HepG2 (cell line): Measurements from ENCODE around the gene ZNF214. TPM values are rescaled to one million over a fixed set of nuclear protein-coding genes. Genes with fewer than 3 reads are reported as not detected.

Experiments
- ATAC-seq: fragments of 200-7000 bp; cut with Tn5 transposase; 3 replicates; pipeline ENCODE4 v1.9.1; 2020; ENCODE audit warnings: mild to moderate bottlenecking, moderate library complexity
- BruUV-seq: library from RNA; stranded (reverse); fragments of 400-500 nt; replicated peaks from 2 replicates; lab custom pipeline; 2021; lab: Mats Ljungman, UMichigan
- CTCF ChIA-PET: fragments of 300-600 bp; formaldehyde crosslinking; extraction: SDS; loops from one replicate; lab custom pipeline; 2021; ENCODE audit warnings: low total read pairs, inconsistent platforms, low intra/inter-chr PET ratio; lab: Yijun Ruan, JAX
- POLR2A ChIA-PET: fragments of 350-600 bp; sonication (Branson Sonifier 250); formaldehyde crosslinking; loops from one replicate; lab custom pipeline; 2020; ENCODE audit warnings: antibody characterized with exemption, inconsistent platforms; lab: Yijun Ruan, JAX
- DNase-seq: peaks from one replicate; pipeline ENCODE4 v3.0.0-alpha.2; 2015; ENCODE audit warnings: low spot score
- FAIRE-seq: peaks from 3 replicates; lab custom pipeline; 2011; peaks lifted over from hg19 to GRCh38; lab: Jason Lieb, UNC
- H2AFZ ChIP-seq: one replicate; pipeline ENCODE4 v1.6.1; 2011; ENCODE audit warnings: low read length, inconsistent platforms
- H3K27ac ChIP-seq: fragments of 300-600 bp; 3 replicates; pipeline ENCODE4 v1.8.0; 2011; ENCODE audit warnings: mixed run types, mild to moderate bottlenecking, mixed read lengths, low read length, inconsistent platforms; ENCODE audit not compliant: insufficient read depth; ENCODE audit errors: extremely low read length
- H3K27me3 ChIP-seq, 2 experiments: fragments of 200-600 bp in 1 of 2; 2 replicates in 1 of 2; 3 replicates in 1 of 2; pipeline versions ENCODE4 v1.6.0 to v1.8.0; 2011; ENCODE audit warnings: low read length in 2 of 2, mild to moderate bottlenecking in 2 of 2, moderate library complexity in 2 of 2, inconsistent platforms in 1 of 2; ENCODE audit not compliant: insufficient read depth in 2 of 2, control insufficient read depth in 1 of 2
- H3K36me3 ChIP-seq, 2 experiments: fragments of 200-600 bp in 1 of 2; replicated peaks in 1 of 2; 2 replicates in 1 of 2; 3 replicates in 1 of 2; pipeline versions ENCODE4 v1.5.1 to v1.8.0; 2011; ENCODE audit warnings: low read length in 2 of 2, inconsistent platforms in 1 of 2; ENCODE audit not compliant: insufficient read depth in 2 of 2, control insufficient read depth in 1 of 2
- H3K4me1 ChIP-seq: 2 replicates; pipeline ENCODE4 v1.5.1; 2012; ENCODE audit warnings: low read length, inconsistent platforms; ENCODE audit not compliant: insufficient read depth
- H3K4me2 ChIP-seq: 2 replicates; pipeline ENCODE4 v1.6.0; 2011; ENCODE audit warnings: low read depth, low read length, inconsistent platforms
- H3K4me3 ChIP-seq, 3 experiments: fragments of 200-600 bp in 1 of 3; sonication (generic), shearing (Covaris generic) in 1 of 3; replicated peaks in 1 of 3; 2 replicates each; pipeline ENCODE4 v1.5.1; 2011 to 2016; ENCODE audit warnings: low read length in 3 of 3, inconsistent platforms in 2 of 3, low read depth in 2 of 3, mild to moderate bottlenecking in 2 of 3, control low read depth in 1 of 3, mixed read lengths in 1 of 3; ENCODE audit not compliant: insufficient read depth in 1 of 3
- H3K79me2 ChIP-seq: one replicate; pipeline ENCODE4 v1.6.1; 2011; ENCODE audit warnings: low read length, inconsistent platforms; ENCODE audit not compliant: insufficient read depth
- H3K9ac ChIP-seq: 2 replicates; pipeline ENCODE4 v1.6.0; 2011; ENCODE audit warnings: mild to moderate bottlenecking, low read depth, low read length, inconsistent platforms; ENCODE audit not compliant: insufficient read depth
- H3K9me3 ChIP-seq: 2 replicates; pipeline ENCODE4 v1.5.1; 2012; ENCODE audit warnings: mild to moderate bottlenecking, low read length
- H4K20me1 ChIP-seq: 2 replicates; pipeline ENCODE4 v1.6.0; 2011; ENCODE audit warnings: inconsistent platforms, mild to moderate bottlenecking, low read length, moderate library complexity; ENCODE audit not compliant: insufficient read depth
- ATAD3A ChIP-seq: sonication (generic); formaldehyde crosslinking; IDR thresholded peaks from 2 replicates; pipeline ENCODE4 v1.4.0; 2020; ENCODE audit warnings: missing genetic modification reagents
- CCDC6 ChIP-seq: sonication (generic); formaldehyde crosslinking; IDR thresholded peaks from 2 replicates; pipeline ENCODE4 v1.8.1; 2022; ENCODE audit warnings: mild to moderate bottlenecking, missing genetic modification reagents, moderate library complexity
- HOXA3 ChIP-seq: sonication (generic); formaldehyde crosslinking; IDR thresholded peaks from 2 replicates; pipeline ENCODE4 v1.5.0; 2020; ENCODE audit warnings: missing genetic modification reagents
- KAT2B ChIP-seq: fragments of 150-350 bp; IDR thresholded peaks from 2 replicates; pipeline ENCODE4 v1.6.1; 2014; ENCODE audit warnings: low read depth, low read length, borderline replicate concordance
- KDM1A ChIP-seq: IDR thresholded peaks from 2 replicates; pipeline ENCODE4 v1.6.1; 2016; ENCODE audit warnings: missing compliant biosample characterization
- KMT2B ChIP-seq: IDR thresholded peaks from 2 replicates; pipeline ENCODE4 v1.6.1; 2016; ENCODE audit warnings: missing genetic modification reagents, missing compliant biosample characterization
- TAF1 ChIP-seq: sonication (generic); formaldehyde crosslinking; IDR thresholded peaks from 2 replicates; pipeline ENCODE4 v1.4.0; 2020; ENCODE audit warnings: missing genetic modification reagents
- ZBTB7B ChIP-seq: sonication (generic); formaldehyde crosslinking; IDR thresholded peaks from 2 replicates; pipeline ENCODE4 v1.4.0; 2020; ENCODE audit warnings: missing genetic modification reagents
- ZKSCAN1 ChIP-seq: fragments of 150-350 bp; IDR thresholded peaks from 2 replicates; pipeline ENCODE4 v1.6.1; 2014; ENCODE audit warnings: low read length
- whole genome bisulfite sequencing: methylation state at CpG from one replicate; pipeline ENCODE4 v1.1.6; 2017; ENCODE audit warnings: low lambda C conversion rate; 5-methylcytosine and 5-hydroxymethylcytosine counted together
- in situ Hi-C: cut with HindIII; loops from 2 replicates; pipeline ENCODE4 v1.10.0; 2017; ENCODE audit warnings: low pct_unique_long_range_greater_than_20kb; ENCODE audit not compliant: extremely low pct_ligation_motif_present
- intact Hi-C: fragments of 100-400 bp; cut with micrococcal nuclease; formaldehyde crosslinking; loops from one replicate; pipeline ENCODE4 v1.10.0; 2022; ENCODE audit not compliant: unreplicated experiment
- polyA plus RNA-seq, 8 experiments: library from polyadenylated mRNA; depleted of rRNA in 3 of 8; stranded (reverse) in 7 of 8; unstranded in 1 of 8; fragments of >200 nt; fragmentation: Illumina TruSeq in 4 of 8; extraction: Trizol in 4 of 8; gene quantifications; 2 replicates each; pipeline versions ENCODE4 v1.2.1 to v1.2.3, GENCODE V29; 2011 to 2016; ENCODE audit warnings: low read depth in 4 of 8, missing spikeins in 1 of 8, mixed read lengths in 1 of 8; ENCODE audit not compliant: insufficient read depth in 1 of 8
- total RNA-seq, 5 experiments: library from RNA; depleted of rRNA; stranded (reverse); fragments of >200 nt; fragmentation: Illumina TruSeq; extraction: Trizol; gene quantifications; 2 replicates each; pipeline ENCODE4 v1.2.3, GENCODE V29; 2016; ENCODE audit warnings: low read depth in 1 of 5
- TF ChIP-seq, protein P1 (sequence below): sonication (generic); formaldehyde crosslinking; IDR thresholded peaks from 2 replicates; pipeline ENCODE4 v1.8.1; 2022; ENCODE audit warnings: low read depth, mild to moderate bottlenecking, missing genetic modification reagents
- TF ChIP-seq, protein P2 (sequence below): sonication (generic); formaldehyde crosslinking; IDR thresholded peaks from 2 replicates; pipeline ENCODE4 v1.5.0; 2020; ENCODE audit warnings: mild to moderate bottlenecking, missing genetic modification reagents, borderline replicate concordance
- TF ChIP-seq, protein P3 (sequence below): conservative IDR thresholded peaks from 2 replicates; pipeline ENCODE4 v1.6.1; 2018; ENCODE audit warnings: missing genetic modification reagents

The ZNF214 gene
- total and polyA plus RNA-seq, 2 of the 13 experiments (the other 11 are each of a cell fraction or from before 2014, with no cell fraction given), result 0.28 to 1.9 TPM

DNA sequence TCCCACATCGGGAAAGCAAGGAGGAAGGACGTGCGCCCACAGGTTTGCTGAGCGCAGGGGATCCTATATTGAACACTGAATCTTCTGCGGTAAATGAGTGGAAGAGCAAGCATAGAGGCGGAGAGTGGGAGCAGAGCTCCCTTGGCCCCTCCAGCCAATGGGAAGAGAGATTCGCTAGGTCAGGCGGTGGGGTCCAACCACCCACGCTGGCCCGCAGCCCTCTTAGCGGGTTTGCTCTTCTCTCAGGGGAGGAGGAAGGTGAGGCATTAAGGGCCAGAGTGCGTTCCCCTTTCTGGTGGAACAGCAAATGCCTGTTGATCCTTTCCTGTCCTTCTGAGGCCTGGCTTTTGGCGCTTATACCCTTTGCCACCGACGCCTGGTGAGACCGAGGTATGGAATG lies 10.7 kb upstream of the ZNF214 start:
- Histone ChIP-seq H3K27me3 (peaks cover 0 to 8% of the 10 kb centered on the region in 2 experiments; a peak in 2 of 5 replicates), H3K9ac (no peak overlapping the region), H3K27ac (no peak overlapping the region), H4K20me1 (no peaks in the 10 kb centered on the region), H3K4me3 (no peak overlapping the region), H3K79me2 (no peaks in the 10 kb centered on the region), H3K9me3 (no peaks in the 10 kb centered on the region), H2AFZ (no peak overlapping the region), H3K36me3 (no peaks in the 10 kb centered on the region), H3K4me1 (no peaks in the 10 kb centered on the region), H3K4me2 (no peak overlapping the region)
- intact Hi-C loops, result no loop called here
- ChIA-PET CTCF (no interaction called here), POLR2A (no interaction called here)
- 62% methylated on average over 16 of the region's 16 CpGs for WGBS
- no TSS peak for BruUV-seq
- FAIRE-seq (no peak), DNase-seq (no peak), ATAC-seq (no peak)
- in situ Hi-C loops, result no loop called here
- TF ChIP-seq ZKSCAN1 (no peak), ATAD3A (CRISPR knock-in tag) (no peak), KAT2B (no peak), ZBTB7B (CRISPR knock-in tag) (no peak), HOXA3 (no peak), KDM1A (no peak), CCDC6 (CRISPR knock-in tag) (no peak), TAF1 (no peak), KMT2B (CRISPR knock-in tag) (no peak)
- TF ChIP-seq, protein P1, sequence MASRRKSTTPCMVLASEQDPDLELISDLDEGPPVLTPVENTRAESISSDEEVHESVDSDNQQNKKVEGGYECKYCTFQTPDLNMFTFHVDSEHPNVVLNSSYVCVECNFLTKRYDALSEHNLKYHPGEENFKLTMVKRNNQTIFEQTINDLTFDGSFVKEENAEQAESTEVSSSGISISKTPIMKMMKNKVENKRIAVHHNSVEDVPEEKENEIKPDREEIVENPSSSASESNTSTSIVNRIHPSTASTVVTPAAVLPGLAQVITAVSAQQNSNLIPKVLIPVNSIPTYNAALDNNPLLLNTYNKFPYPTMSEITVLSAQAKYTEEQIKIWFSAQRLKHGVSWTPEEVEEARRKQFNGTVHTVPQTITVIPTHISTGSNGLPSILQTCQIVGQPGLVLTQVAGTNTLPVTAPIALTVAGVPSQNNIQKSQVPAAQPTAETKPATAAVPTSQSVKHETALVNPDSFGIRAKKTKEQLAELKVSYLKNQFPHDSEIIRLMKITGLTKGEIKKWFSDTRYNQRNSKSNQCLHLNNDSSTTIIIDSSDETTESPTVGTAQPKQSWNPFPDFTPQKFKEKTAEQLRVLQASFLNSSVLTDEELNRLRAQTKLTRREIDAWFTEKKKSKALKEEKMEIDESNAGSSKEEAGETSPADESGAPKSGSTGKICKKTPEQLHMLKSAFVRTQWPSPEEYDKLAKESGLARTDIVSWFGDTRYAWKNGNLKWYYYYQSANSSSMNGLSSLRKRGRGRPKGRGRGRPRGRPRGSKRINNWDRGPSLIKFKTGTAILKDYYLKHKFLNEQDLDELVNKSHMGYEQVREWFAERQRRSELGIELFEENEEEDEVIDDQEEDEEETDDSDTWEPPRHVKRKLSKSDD (CRISPR knock-in tag), result no peak
- TF ChIP-seq, protein P2, sequence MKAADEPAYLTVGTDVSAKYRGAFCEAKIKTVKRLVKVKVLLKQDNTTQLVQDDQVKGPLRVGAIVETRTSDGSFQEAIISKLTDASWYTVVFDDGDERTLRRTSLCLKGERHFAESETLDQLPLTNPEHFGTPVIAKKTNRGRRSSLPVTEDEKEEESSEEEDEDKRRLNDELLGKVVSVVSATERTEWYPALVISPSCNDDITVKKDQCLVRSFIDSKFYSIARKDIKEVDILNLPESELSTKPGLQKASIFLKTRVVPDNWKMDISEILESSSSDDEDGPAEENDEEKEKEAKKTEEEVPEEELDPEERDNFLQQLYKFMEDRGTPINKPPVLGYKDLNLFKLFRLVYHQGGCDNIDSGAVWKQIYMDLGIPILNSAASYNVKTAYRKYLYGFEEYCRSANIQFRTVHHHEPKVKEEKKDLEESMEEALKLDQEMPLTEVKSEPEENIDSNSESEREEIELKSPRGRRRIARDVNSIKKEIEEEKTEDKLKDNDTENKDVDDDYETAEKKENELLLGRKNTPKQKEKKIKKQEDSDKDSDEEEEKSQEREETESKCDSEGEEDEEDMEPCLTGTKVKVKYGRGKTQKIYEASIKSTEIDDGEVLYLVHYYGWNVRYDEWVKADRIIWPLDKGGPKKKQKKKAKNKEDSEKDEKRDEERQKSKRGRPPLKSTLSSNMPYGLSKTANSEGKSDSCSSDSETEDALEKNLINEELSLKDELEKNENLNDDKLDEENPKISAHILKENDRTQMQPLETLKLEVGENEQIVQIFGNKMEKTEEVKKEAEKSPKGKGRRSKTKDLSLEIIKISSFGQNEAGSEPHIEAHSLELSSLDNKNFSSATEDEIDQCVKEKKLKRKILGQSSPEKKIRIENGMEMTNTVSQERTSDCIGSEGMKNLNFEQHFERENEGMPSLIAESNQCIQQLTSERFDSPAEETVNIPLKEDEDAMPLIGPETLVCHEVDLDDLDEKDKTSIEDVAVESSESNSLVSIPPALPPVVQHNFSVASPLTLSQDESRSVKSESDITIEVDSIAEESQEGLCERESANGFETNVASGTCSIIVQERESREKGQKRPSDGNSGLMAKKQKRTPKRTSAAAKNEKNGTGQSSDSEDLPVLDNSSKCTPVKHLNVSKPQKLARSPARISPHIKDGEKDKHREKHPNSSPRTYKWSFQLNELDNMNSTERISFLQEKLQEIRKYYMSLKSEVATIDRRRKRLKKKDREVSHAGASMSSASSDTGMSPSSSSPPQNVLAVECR (CRISPR knock-in tag), result no peak
- TF ChIP-seq, protein P3, sequence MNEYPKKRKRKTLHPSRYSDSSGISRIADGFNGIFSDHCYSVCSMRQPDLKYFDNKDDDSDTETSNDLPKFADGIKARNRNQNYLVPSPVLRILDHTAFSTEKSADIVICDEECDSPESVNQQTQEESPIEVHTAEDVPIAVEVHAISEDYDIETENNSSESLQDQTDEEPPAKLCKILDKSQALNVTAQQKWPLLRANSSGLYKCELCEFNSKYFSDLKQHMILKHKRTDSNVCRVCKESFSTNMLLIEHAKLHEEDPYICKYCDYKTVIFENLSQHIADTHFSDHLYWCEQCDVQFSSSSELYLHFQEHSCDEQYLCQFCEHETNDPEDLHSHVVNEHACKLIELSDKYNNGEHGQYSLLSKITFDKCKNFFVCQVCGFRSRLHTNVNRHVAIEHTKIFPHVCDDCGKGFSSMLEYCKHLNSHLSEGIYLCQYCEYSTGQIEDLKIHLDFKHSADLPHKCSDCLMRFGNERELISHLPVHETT (CRISPR knock-in tag), result no peak
